ENCODE measurements around the gene MOG. TPM values are rescaled to one million over a fixed set of nuclear protein-coding genes. Genes with fewer than 3 reads are reported as not detected.

The MOG gene
- total RNA-seq, 1 experiment from 2014 or later: not detected

Other genes with a start within 250 kb of the MOG start
- gene OR12D1, start 242.2 kb upstream of the MOG start, total RNA-seq (2014; rRNA removed; shearing (Covaris generic)): not detected in 2 replicates
- gene OR10C1, start 217.8 kb upstream of the MOG start, total RNA-seq (2014; rRNA removed; shearing (Covaris generic)): not detected in 2 replicates
- not detected in 2 replicates for gene OR11A1, start 200.0 kb upstream of the MOG start, total RNA-seq (2014; rRNA removed; shearing (Covaris generic))
- gene OR2H1, start 199.9 kb upstream of the MOG start, total RNA-seq (2014; rRNA removed; shearing (Covaris generic)): not detected in 2 replicates
- gene MAS1L, start 169.1 kb upstream of the MOG start, total RNA-seq (2014; rRNA removed; shearing (Covaris generic)): not detected in 2 replicates
- gene UBD, start 97.4 kb upstream of the MOG start, total RNA-seq (2014; rRNA removed; shearing (Covaris generic)): 0.99 and 1.1 TPM in 2 replicates
- not detected in 2 replicates for gene OR2H2, start 72.0 kb upstream of the MOG start, total RNA-seq (2014; rRNA removed; shearing (Covaris generic))
- 3.8 and 3.9 TPM in 2 replicates for gene GABBR1, start 23.9 kb upstream of the MOG start, total RNA-seq (2014; rRNA removed; shearing (Covaris generic))
- gene ZFP57, start 24.1 kb downstream of the MOG start, total RNA-seq (2014; rRNA removed; shearing (Covaris generic)): not detected in 2 replicates
- 17.5 and 20.3 TPM in 2 replicates for gene HLA-F, start 66.3 kb downstream of the MOG start, total RNA-seq (2014; rRNA removed; shearing (Covaris generic))
- gene HLA-G, start 170.7 kb downstream of the MOG start, total RNA-seq (2014; rRNA removed; shearing (Covaris generic)): not detected in 2 replicates